HFFc6 (cell line): ENCODE data around the gene BCCIP. TPM values are rescaled to one million over a fixed set of nuclear protein-coding genes. Genes with fewer than 3 reads are reported as not detected.

Source experiments
- DNase-seq: peaks from one replicate; pipeline ENCODE4 v3.0.0-alpha.2; 2018
- H3K27ac Mint-ChIP-seq: 2 replicates; pipeline ENCODE4 v1.8.0; 2020; ENCODE audit warnings: mild to moderate bottlenecking, mixed read lengths
- H3K27me3 Mint-ChIP-seq: 2 replicates; pipeline ENCODE4 v1.8.0; 2021; ENCODE audit warnings: mild to moderate bottlenecking, moderate library complexity, mixed read lengths; ENCODE audit not compliant: insufficient read depth
- H3K36me3 Mint-ChIP-seq: 2 replicates; pipeline ENCODE4 v1.8.0; 2021; ENCODE audit warnings: low read depth, mixed read lengths
- H3K4me1 Mint-ChIP-seq: 2 replicates; pipeline ENCODE4 v1.8.0; 2020; ENCODE audit warnings: low read depth, mixed read lengths
- H3K4me3 Mint-ChIP-seq: 2 replicates; pipeline ENCODE4 v1.8.0; 2020; ENCODE audit warnings: mild to moderate bottlenecking, moderate library complexity, mixed read lengths
- H3K9me3 Mint-ChIP-seq: 2 replicates; pipeline ENCODE4 v1.8.0; 2020; ENCODE audit warnings: mild to moderate bottlenecking, mixed read lengths
- total RNA-seq, 6 experiments: library from RNA; stranded (reverse); fragmentation: NEBNext Ultra II Directional; extraction: Animal tissue kit (Norgen Biotek cat#: 25700); gene quantifications; 2 replicates in 1 of 6; 3 replicates in 5 of 6; pipeline ENCODE4 v1.2.3, GENCODE V29; 2021
- TF ChIP-seq, protein P1 (sequence below): fragments of 200-600 bp; sonication (generic); IDR thresholded peaks from 2 replicates; pipeline ENCODE4 v1.5.0; 2021; ENCODE audit warnings: antibody characterized with exemption, mild to moderate bottlenecking

BCCIP gene
- total RNA-seq, 6 experiments from 2014 or later = 70.7 to 92.4 (median 88.0) TPM

DNA sequence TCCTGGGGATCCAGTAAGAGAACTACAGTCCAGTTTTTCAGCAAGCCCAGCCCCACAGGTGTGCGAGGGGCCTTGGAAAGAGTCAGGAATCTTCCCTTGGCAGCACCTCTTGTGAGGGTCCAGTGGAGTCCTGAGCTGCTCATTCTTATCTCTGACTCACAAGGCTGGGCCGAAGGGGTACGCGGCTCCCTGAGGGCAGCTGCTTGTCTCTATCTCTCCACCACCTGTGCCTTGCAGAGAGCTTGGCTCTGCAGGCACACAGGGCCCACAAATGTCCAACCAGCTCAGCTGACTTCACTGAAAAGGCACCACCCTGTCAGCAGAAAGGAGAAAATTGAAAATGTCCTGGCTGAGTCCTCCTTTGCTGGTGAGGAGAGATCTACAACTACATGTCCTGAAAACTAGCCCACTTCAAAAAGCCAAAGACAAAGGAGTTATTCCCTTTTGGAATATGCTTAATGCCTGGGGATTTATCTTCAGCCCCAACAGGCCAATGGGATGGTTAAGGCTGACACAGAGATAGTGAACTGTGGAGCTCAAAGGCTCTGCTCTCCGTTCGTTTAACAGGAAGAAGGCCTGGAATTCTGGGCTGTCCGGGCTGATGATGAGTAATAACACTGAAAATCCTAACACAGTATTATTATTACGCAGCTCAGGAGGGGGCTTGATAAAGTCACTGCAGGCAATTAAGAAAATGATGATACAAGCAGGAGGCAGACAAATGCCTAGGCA, 23.7 kb upstream of the BCCIP start:
- H3K4me1 Mint-ChIP-seq = no peaks in the 10 kb centered on the region
- no peak overlapping the region for H3K27ac Mint-ChIP-seq
- peaks cover 4% of the 10 kb centered on the region; the same call in 1 of the 2 replicates for H3K36me3 Mint-ChIP-seq
- no peaks in the 10 kb centered on the region for H3K9me3 Mint-ChIP-seq
- DNase-seq = no peak
- H3K27me3 Mint-ChIP-seq = no peaks in the 10 kb centered on the region
- no peak overlapping the region for H3K4me3 Mint-ChIP-seq
- TF ChIP-seq, protein P1, sequence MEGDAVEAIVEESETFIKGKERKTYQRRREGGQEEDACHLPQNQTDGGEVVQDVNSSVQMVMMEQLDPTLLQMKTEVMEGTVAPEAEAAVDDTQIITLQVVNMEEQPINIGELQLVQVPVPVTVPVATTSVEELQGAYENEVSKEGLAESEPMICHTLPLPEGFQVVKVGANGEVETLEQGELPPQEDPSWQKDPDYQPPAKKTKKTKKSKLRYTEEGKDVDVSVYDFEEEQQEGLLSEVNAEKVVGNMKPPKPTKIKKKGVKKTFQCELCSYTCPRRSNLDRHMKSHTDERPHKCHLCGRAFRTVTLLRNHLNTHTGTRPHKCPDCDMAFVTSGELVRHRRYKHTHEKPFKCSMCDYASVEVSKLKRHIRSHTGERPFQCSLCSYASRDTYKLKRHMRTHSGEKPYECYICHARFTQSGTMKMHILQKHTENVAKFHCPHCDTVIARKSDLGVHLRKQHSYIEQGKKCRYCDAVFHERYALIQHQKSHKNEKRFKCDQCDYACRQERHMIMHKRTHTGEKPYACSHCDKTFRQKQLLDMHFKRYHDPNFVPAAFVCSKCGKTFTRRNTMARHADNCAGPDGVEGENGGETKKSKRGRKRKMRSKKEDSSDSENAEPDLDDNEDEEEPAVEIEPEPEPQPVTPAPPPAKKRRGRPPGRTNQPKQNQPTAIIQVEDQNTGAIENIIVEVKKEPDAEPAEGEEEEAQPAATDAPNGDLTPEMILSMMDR = no peak

DNA sequence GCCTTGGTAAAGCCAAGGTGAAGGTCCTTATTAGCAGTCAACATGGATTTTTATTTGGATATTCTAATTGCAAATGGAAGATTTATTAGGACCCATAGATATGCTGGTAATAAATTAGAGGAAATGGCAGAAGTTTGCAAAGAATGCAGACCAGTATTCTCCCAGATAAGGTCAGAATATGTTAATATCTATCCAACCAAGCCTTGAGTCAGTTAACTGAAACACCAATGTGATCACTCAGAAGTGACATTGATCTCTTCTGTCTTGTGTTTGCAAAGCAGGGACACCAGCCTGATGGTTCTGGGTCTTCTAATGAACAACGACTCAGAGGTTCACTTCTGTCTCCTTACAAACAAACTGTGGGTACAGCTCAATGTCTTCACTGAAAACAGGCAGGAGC, 21.8 kb upstream of the BCCIP start:
- H3K27me3 Mint-ChIP-seq = no peaks in the 10 kb centered on the region
- TF ChIP-seq, protein P1 = no peak
- H3K4me1 Mint-ChIP-seq = no peaks in the 10 kb centered on the region
- no peak for DNase-seq
- H3K27ac Mint-ChIP-seq = no peak overlapping the region
- peaks cover 17% of the 10 kb centered on the region for H3K36me3 Mint-ChIP-seq
- no peak overlapping the region for H3K4me3 Mint-ChIP-seq
- H3K9me3 Mint-ChIP-seq = no peaks in the 10 kb centered on the region

DNA sequence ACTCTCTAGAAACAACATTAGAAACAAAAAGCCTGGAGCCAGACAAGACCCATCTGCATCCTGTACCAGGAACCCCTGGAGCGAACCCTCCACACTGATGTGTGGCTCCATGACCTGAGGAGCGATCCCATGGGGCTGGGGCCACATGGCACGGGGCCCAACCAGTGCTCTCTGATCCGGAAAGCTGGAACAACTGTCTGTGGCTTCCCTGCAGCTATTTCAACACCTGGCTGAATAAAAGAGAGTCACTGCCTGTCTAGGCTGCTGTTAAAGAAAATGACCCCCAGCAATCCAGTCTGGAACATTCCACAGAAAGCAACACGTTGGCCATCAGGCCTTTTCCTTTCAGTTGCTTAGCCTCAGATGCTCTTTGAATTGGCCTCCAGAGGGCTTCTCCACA, 21.2 kb upstream of the BCCIP start:
- Mint-ChIP-seq H3K27me3 (no peaks in the 10 kb centered on the region), H3K4me1 (no peaks in the 10 kb centered on the region), H3K9me3 (no peaks in the 10 kb centered on the region), H3K27ac (no peak overlapping the region), H3K36me3 (peaks cover 19% of the 10 kb centered on the region), H3K4me3 (no peak overlapping the region)
- DNase-seq = no peak
- TF ChIP-seq, protein P1 = no peak

DNA sequence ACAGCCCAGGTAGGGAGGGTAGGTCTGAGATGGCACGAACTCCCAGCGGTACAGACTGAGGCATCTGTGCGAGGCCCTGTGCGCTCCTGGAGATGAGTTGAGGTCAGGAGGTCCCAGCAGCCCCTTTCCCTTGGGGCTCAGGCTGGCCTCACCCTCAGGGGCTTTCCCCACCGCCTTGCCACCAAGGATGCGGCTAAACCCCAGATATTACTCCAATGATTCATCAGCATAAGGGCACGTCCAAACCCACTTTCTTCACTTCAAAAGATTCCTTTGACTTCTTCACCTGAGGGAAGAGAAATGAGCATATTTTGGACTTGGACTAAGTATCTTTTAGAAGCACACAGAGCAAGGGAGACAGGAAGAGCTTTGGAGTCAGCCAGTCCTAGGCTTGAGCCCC, 20.6 kb upstream of the BCCIP start:
- H3K4me3 Mint-ChIP-seq = no peak overlapping the region
- no peaks in the 10 kb centered on the region for H3K9me3 Mint-ChIP-seq
- peaks cover 19% of the 10 kb centered on the region for H3K36me3 Mint-ChIP-seq
- DNase-seq = no peak
- H3K27ac Mint-ChIP-seq = no peak overlapping the region
- H3K4me1 Mint-ChIP-seq = no peaks in the 10 kb centered on the region
- TF ChIP-seq, protein P1 = no peak
- no peaks in the 10 kb centered on the region for H3K27me3 Mint-ChIP-seq

DNA sequence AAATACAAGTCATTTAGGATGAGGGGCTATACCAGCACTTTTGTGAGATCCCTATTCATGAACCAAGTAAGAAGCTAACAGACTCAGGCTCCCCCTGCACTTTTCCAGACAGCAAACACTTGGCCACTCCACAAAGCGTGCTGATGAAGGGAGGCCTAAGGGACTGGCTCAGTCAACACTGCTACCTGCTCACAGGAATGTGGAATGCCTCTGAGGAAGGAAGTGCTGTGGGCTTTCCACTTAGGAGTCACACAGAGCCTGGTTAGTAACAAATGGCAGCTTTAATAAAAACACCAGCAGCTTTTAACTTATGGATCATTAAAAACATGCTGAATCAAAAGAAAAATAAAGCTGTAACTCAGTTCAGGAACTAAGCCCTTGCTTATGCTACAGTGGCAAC, 15.3 kb upstream of the BCCIP start:
- TF ChIP-seq, protein P1 = no peak
- Mint-ChIP-seq H3K4me1 (no peaks in the 10 kb centered on the region; the same call in 1 of the 2 replicates), H3K27me3 (no peaks in the 10 kb centered on the region), H3K36me3 (peaks cover 28% of the 10 kb centered on the region), H3K27ac (no peak overlapping the region), H3K4me3 (no peak overlapping the region), H3K9me3 (no peaks in the 10 kb centered on the region)
- DNase-seq = no peak
